Activated T-cell treated with anti-CD3 and anti-CD28 coated beads for 24 hours (primary cell): ENCODE measurements around the gene POLE.
"Not testable (repeated sequence)": the region's sequence is repeated elsewhere in the genome, so short reads cannot be mapped to it uniquely, and the experiment has no call there.

ENCODE experiments used
- DNase-seq: peaks from one replicate; pipeline ENCODE4 v3.0.0-alpha.2; 2020; ENCODE audit warnings: low read depth

Gene POLE

DNA sequence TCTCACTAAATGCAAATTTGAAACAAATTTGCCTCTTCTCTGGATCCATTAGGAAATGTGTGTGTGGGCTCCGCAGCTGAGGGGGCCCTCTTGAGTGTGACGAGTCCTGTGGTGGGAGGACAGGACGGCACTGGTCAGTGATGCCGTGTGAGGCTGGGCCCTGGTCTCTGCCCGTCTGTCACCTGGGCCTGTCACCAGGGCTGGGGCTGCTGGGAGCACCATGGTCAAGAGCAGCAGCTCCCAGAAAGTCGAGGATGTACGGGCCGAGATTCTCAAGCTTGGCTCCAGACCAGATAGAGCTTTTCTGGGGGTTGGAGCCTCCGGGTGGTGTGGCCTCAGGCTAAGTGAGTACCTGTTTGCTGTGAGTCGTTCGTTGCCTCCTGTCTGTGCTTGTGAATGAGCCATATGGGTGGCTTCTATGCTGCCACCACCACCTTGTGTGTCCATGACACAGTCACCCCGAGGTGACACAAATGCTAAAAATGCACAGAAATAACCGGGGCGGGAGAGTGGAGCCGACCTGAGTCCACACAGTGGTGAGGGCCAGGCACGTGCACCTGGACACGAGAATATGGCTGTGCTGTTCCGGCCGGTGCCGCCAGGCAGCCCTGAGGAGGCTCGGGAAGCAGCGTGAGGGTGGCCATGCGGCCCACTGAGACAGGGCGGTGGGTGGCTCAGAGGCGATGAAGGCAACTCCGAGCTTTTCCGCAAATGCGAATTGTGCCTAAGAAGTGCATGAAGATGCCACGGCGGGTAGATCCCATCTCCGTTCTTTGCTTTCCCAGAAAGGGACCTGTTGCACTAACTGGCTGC, 32.2 kb upstream of the POLE start:
- no peak for DNase-seq

GRCh38 chr12:132718644-132719043, 31.5 kb upstream of the POLE start:
- no peak for DNase-seq

- no peak for DNase-seq
Observed at GRCh38 chr12:132717531-132718387, 30.6 kb upstream of the POLE start.

- DNase-seq: no peak
Observed at GRCh38 chr12:132717011-132717410, 29.9 kb upstream of the POLE start.

DNA sequence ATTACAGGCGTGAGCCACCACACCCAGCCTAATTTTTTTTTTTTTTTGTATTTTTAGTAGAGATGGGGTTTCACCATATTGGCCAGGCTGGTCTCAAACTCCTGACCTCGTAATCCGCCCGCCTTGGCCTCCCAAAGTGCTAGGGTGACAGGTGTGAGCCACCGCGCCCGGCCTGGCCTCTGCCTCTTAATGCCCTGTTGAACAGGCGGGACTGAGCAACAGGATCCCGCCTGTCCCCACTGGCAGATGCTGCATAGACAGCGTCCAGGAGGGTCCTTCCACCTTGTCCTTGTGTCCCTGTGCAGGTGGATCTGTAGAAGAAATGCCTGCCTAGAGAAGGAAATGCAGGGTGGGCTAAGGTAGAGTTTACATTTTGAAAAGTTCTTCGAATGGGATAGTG, 29.2 kb upstream of the POLE start:
- DNase-seq: no peak

DNA sequence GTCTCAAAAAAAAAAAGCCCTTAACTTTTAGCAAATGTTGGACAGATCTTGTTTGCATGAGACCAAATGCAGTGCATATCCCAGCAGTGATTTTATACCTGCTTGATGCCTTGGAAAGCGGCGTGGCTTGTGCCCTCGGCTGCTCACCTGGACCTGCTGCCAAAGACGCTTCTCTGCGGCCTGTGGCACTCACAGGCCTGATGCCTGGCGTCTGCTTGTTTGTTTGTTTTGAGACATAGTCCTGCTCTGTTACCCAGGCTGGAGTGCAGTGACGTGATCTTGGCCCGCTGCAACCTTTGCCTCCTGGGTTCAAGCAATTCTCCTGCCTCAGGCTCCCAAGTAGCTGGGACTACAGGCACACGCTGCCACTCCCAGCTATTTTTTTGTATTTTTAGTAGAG, 28.7 kb upstream of the POLE start:
- DNase-seq: no peak

DNA sequence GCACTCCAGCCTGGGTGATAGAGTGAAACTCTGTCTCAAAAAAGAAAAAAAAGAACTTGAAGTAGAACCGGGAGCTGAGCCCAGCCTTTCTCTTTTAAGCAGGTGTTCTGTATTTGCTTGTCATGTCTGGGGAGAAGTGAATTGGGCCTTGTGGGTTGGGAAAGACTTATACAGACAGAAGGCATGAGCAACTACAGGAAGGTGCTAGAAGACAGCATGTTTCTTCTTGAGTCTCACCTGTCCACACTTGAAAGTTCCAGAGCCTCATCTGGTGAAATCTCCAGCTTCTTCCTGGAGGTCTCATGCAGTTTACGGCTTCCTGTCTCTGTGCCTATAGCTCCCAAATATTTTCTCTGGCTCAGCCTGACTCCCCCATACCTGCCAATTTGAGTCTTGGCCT, 26.0 kb upstream of the POLE start:
- no peak for DNase-seq

- DNase-seq: peak; percentile 21
Observed at GRCh38 chr12:132711080-132711843, 24.1 kb upstream of the POLE start.

GRCh38 chr12:132710405-132711079, 23.4 kb upstream of the POLE start, which contains the start of gene PGAM5:
PGAM5 (plus strand) TSS chr12:132710842; CDS start chr12:132710877, 35 bp downstream.
- DNase-seq: peak; percentile 83

- no peak for DNase-seq
Observed at GRCh38 chr12:132710043-132710404, 22.9 kb upstream of the POLE start.

GRCh38 chr12:132708150-132708549, 21.0 kb upstream of the POLE start:
- DNase-seq: no peak

GRCh38 chr12:132707241-132707640, 20.1 kb upstream of the POLE start:
- no peak for DNase-seq

- DNase-seq: no peak
Observed at GRCh38 chr12:132703641-132704040, 16.5 kb upstream of the POLE start.

GRCh38 chr12:132702640-132703039, 15.5 kb upstream of the POLE start:
- no peak for DNase-seq

DNA sequence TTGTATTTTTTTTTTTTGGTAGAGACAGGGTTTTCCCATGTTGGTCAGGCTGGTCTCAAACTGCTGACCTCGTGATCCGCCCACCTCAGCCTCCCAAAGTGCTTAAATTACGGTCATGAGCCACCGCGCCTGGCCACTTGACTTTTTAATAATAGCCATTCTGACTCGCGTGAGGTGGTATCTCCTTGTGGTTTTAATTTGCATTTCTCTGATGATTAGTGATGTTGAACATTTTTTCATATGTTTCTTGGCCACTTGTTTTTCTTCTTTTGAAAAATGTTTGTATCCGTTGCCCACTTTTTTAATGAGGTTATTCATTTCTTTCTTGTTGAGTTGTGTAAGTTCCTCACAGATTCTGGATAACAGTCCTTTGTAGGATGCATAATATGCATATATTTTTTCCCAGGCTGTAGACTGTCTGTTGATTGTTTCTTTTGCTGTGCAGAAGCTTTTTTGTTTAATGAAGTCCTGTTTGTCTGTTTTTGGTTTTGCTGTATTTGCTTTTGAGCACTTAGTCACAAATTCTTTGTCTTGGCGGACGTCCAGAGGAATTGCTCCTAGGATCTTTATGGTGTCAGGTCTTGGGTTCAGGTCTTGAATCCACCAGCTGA, 13.2 kb upstream of the POLE start:
- DNase-seq: no peak

DNA sequence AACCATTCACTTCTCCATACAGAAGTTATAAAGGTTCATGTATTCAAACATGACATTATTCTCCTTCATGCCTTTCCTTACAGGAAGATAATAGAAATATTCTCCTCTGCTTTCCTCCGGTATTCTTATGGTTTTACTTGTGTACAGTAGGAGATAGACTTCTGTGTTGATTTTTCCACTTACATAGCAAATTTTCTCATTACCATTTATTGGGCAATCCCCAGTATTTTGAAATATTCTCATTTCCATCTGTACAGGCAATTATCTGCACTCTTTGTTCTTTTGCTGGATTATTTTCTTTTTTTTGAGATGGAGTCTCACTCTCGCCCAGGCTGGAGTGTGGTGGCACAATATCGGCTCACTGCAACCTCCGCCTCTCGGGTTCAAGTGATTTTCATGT, 11.2 kb upstream of the POLE start:
- no peak for DNase-seq

DNA sequence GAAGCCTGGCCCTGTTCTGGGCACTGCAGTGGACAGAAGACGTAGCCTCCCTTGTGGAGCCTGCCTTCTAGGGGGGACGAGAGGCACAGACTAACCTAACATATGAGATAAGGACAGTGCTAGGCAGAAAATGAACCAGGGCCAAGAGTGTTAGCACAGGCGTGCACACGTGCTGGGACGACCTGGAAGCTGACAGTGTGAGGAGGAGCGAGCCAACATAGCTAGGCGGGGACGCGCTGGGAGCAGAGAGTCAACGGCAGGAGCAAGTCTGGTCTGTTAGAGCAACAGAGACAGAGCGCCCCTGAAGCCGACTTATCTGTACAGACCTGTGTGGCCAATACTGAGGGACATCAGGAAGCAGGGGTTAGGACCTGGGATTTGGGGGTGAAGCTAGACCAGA, 8.3 kb upstream of the POLE start:
- no peak for DNase-seq

DNA sequence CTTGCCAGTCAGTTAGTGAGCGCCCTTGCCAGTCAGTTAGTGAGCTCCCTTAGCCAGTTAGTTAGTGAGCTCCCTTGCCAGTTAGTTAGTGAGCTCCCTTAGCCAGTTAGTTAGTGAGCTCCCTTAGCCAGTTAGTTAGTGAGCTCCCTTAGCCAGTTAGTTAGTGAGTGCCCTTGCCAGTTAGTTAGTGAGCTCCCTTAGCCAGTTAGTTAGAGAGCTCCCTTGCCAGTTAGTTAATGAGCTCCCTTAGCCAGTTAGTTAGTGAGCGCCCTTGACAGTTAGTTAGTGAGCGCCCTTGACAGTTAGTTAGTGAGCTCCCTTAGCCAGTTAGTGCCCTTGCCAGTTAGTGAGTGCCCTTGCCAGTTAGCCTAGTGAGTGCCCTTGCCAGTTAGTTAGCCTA, 7.7 kb upstream of the POLE start:
- DNase-seq: not testable (repeated sequence)

- not testable (repeated sequence) for DNase-seq
Observed at GRCh38 chr12:132692030-132692429, 4.9 kb upstream of the POLE start.

GRCh38 chr12:132690112-132690511, 3.0 kb upstream of the POLE start:
- no peak for DNase-seq

GRCh38 chr12:132689227-132689626, 2.1 kb upstream of the POLE start:
- DNase-seq: no peak

DNA sequence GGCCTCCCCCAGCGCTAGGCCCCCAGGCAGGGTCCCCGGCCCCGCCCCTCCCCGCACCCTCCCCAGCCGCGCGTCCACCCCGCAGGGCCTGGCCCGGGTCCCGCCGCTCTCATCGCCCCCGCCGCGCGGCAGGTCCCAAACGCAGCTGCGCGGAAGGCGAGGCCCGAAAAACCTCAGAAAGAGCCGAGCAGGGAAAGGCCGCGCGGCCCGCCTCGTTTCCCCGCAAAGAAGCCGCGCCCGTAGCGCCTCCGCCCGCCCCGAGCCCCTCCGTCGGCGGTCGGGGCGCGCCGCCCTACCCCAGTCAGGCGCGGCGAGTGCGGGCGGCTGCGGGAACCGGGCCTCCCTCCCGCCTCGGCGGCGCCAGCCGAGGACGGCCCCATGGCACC, 324 bp downstream of the POLE start:
- no peak for DNase-seq
